ENCODE data around the gene MBD4.
A peak's percentile ranks its signal among the peaks of the same experiment; 100 is the strongest.

The MBD4 gene

DNA sequence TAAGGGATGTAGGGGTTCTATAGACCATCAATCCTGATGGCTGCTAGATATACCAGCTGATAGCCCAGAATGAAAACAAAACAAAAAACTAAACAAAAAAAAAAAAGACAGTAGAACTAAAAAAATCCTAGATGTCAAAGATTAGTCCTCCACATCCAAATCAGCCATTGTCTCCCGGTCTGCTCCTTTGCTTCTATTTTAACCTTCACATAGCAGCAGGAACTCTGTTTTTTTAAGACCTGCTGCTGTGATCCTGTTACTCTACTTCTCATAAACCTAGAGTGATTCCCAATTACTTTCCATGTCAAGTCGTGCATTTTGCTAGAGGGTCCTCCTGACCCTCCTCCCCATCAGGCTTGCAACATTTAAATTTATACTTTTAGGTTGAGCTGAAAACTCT, 2.7 kb upstream of the MBD4 start:
- H4K8ac ChIP-seq (ENCODE audit: low read depth, low read length): no peak overlapping the region
- peaks cover 7 to 22% of the 10 kb centered on the region in 2 donors for H3K4me1 ChIP-seq (ENCODE audit: control insufficient read depth in 2 of 2, insufficient read depth in 1 of 2, low read depth in 1 of 2, low read length in 2 of 2)
- WGBS, 2 donors (ENCODE audit: extremely low coverage in 2 of 2, insufficient read length in 2 of 2, insufficient replicate concordance in 1 of 2): no CpG with 5 or more reads among the region's 2 CpGs

DNA sequence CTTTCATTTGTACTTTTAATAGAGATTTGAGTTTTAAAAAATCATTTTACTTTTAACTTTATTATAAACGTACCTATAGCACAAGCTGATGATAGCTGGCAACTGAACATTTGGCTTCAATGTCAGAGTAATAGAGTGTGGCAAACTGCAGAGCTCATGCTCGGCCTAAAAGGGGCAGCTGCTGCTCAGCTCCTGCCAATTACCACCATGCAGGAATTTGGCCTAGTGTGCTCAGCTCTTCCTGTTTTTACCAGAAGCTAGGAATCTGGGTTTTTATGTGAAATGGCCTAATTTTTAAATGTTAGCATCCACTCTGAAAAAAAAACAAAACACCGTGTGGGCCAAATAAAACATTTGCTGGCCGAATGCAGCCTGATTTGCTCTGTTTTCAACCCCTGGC, 2.0 kb upstream of the MBD4 start:
- Histone ChIP-seq H2AK5ac (ENCODE audit: low read depth, low read length) (no peak overlapping the region), H3K18ac (ENCODE audit: low read length) (no peak overlapping the region), H3K4me3 (ENCODE audit: low read length in 2 of 2) (no peak overlapping the region), H4K8ac (ENCODE audit: low read depth, low read length) (no peak overlapping the region), H2BK12ac (ENCODE audit: low read length) (no peak overlapping the region), H2BK5ac (ENCODE audit: low read length) (no peak overlapping the region), H3K14ac (ENCODE audit: low read length) (no peak overlapping the region), H3K36me3 (replicated peaks in 1 of 2; ENCODE audit: control insufficient read depth in 2 of 2, insufficient read depth in 2 of 2, low read length in 2 of 2) (peaks cover 4 to 18% of the 10 kb centered on the region in 2 donors), H3K4me2 (ENCODE audit: insufficient read depth, low read length, poor library complexity, severe bottlenecking) (no peak overlapping the region), H3K79me1 (ENCODE audit: low read depth, low read length) (no peaks in the 10 kb centered on the region), H4K91ac (ENCODE audit: low read depth, low read length, poor library complexity) (no peak overlapping the region), H3K9ac (ENCODE audit: low read depth, low read length, poor library complexity) (no peak overlapping the region), H3K27me3 (ENCODE audit: control insufficient read depth in 3 of 3, insufficient read depth in 3 of 3, low read depth in 1 of 3, low read length in 3 of 3) (no peaks in the 10 kb centered on the region), H3K4me1 (ENCODE audit: control insufficient read depth in 2 of 2, insufficient read depth in 1 of 2, low read depth in 1 of 2, low read length in 2 of 2) (peaks cover 7 to 22% of the 10 kb centered on the region in 2 donors), H2BK120ac (ENCODE audit: low read depth, low read length) (no peak overlapping the region), H3K4ac (ENCODE audit: low read length) (no peak overlapping the region), H2BK15ac (ENCODE audit: low read length) (no peak overlapping the region), H3K27ac (replicated peaks; ENCODE audit: low read length) (no peak overlapping the region), H2AFZ (ENCODE audit: low read length) (no peak overlapping the region), H3K23ac (ENCODE audit: low read depth, low read length, poor library complexity) (no peak overlapping the region), H3K9me3 (replicated peaks in 1 of 2; ENCODE audit: control insufficient read depth in 2 of 2, insufficient read depth in 1 of 2, low read depth in 1 of 2, low read length in 2 of 2) (no peaks in the 10 kb centered on the region)
- WGBS, 2 donors (ENCODE audit: extremely low coverage in 2 of 2, insufficient read length in 2 of 2, insufficient replicate concordance in 1 of 2): no CpG with 5 or more reads among the region's 4 CpGs
- DNase-seq (ENCODE audit: low spot score): no peak

More for the DNA sequence above, 2.7 kb upstream of the MBD4 start:
- H2BK120ac ChIP-seq (ENCODE audit: low read depth, low read length): no peak overlapping the region
- no peaks in the 10 kb centered on the region for H3K27me3 ChIP-seq (ENCODE audit: control insufficient read depth in 3 of 3, insufficient read depth in 3 of 3, low read depth in 1 of 3, low read length in 3 of 3)
- H2BK5ac ChIP-seq (ENCODE audit: low read length): no peak overlapping the region
- no peaks in the 10 kb centered on the region for H3K9me3 ChIP-seq (replicated peaks in 1 of 2; ENCODE audit: control insufficient read depth in 2 of 2, insufficient read depth in 1 of 2, low read depth in 1 of 2, low read length in 2 of 2)
- H3K9ac ChIP-seq (ENCODE audit: low read depth, low read length, poor library complexity): no peak overlapping the region
- no peak overlapping the region for H3K27ac ChIP-seq (replicated peaks; ENCODE audit: low read length)
- no peak overlapping the region for H2AK5ac ChIP-seq (ENCODE audit: low read depth, low read length)
- no peak overlapping the region for H3K4me2 ChIP-seq (ENCODE audit: insufficient read depth, low read length, poor library complexity, severe bottlenecking)
- no peaks in the 10 kb centered on the region for H3K79me1 ChIP-seq (ENCODE audit: low read depth, low read length)
- no peak overlapping the region for H3K4ac ChIP-seq (ENCODE audit: low read length)
- H2AFZ ChIP-seq (ENCODE audit: low read length): no peak overlapping the region
- no peak overlapping the region for H4K91ac ChIP-seq (ENCODE audit: low read depth, low read length, poor library complexity)
- no peak overlapping the region for H3K23ac ChIP-seq (ENCODE audit: low read depth, low read length, poor library complexity)
- no peak overlapping the region for H2BK15ac ChIP-seq (ENCODE audit: low read length)
- H3K18ac ChIP-seq (ENCODE audit: low read length): no peak overlapping the region
- H2BK12ac ChIP-seq (ENCODE audit: low read length): no peak overlapping the region
- no peak overlapping the region for H3K14ac ChIP-seq (ENCODE audit: low read length)
- DNase-seq (ENCODE audit: low spot score): no peak
- H3K4me3 ChIP-seq (ENCODE audit: low read length in 2 of 2): no peak overlapping the region
- H3K36me3 ChIP-seq (replicated peaks in 1 of 2; ENCODE audit: control insufficient read depth in 2 of 2, insufficient read depth in 2 of 2, low read length in 2 of 2): peaks cover 2 to 11% of the 10 kb centered on the region in 2 donors

DNA sequence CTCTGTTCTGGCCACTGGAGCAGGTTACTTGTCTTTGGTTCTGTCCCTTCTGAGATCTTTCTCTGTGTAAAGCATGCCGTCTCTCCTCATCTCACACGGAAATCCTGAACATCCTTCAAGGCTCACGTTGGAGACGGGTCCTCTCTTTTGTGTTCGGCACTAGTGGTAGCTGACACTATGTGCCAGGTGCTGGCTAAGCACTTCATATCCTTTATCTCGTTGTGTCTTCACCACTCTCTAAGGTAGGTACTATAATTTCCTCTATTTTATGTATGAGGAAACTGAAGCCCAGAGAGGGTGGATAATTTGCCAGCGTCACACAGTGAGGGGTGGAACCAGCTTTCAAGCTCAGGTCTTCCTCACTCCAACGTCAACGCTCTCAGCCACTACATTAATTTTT, 1.5 kb upstream of the MBD4 start:
- no peak overlapping the region for H2BK12ac ChIP-seq (ENCODE audit: low read length)

DNA sequence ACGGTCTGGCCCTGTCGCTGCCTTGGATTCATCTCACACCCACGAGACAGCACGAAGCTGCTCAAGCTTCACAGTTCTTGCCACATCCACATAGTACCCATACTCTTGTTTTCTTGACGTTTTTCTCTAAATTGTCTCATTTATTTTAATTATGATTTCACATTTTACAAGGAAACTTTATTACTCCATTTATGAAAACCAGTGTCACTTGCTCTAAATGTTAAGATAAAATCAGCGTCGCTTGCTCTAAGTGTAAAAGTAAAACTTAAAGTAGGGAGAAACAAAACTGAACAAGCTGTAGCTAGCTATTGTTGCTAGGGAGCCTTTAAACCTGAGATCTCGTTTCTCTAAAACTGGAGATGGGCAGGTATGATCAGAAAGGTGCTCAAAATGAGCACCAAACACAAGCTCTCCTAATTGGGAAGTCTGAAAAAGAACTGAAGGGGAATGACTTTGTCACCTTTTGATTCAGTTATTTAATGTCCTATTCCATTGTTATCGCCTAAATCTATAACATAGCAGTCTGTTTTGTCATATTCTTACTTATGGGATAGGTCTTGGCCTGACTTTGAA, 956 bp upstream of the MBD4 start:
- H2AK5ac ChIP-seq (ENCODE audit: low read depth, low read length): no peak overlapping the region

More for the DNA sequence above, 1.5 kb upstream of the MBD4 start:
- H3K4ac ChIP-seq (ENCODE audit: low read length): no peak overlapping the region
- H3K79me1 ChIP-seq (ENCODE audit: low read depth, low read length): no peaks in the 10 kb centered on the region
- H4K8ac ChIP-seq (ENCODE audit: low read depth, low read length): no peak overlapping the region
- H3K36me3 ChIP-seq (replicated peaks in 1 of 2; ENCODE audit: control insufficient read depth in 2 of 2, insufficient read depth in 2 of 2, low read length in 2 of 2): peaks cover 6 to 24% of the 10 kb centered on the region in 2 donors
- no peak overlapping the region for H2AFZ ChIP-seq (ENCODE audit: low read length)
- no peak overlapping the region for H4K91ac ChIP-seq (ENCODE audit: low read depth, low read length, poor library complexity)
- no peak overlapping the region for H2AK5ac ChIP-seq (ENCODE audit: low read depth, low read length)
- no peak overlapping the region for H3K23ac ChIP-seq (ENCODE audit: low read depth, low read length, poor library complexity)
- H3K4me3 ChIP-seq (ENCODE audit: low read length in 2 of 2): peak overlapping the region in 1 of 2 donors; percentile 85
- H3K4me2 ChIP-seq (ENCODE audit: insufficient read depth, low read length, poor library complexity, severe bottlenecking): no peak overlapping the region
- WGBS, 2 donors (ENCODE audit: extremely low coverage in 2 of 2, insufficient read length in 2 of 2, insufficient replicate concordance in 1 of 2): no CpG with 5 or more reads among the region's 9 CpGs
- no peaks in the 10 kb centered on the region for H3K27me3 ChIP-seq (ENCODE audit: control insufficient read depth in 3 of 3, insufficient read depth in 3 of 3, low read depth in 1 of 3, low read length in 3 of 3)
- no peak overlapping the region for H3K18ac ChIP-seq (ENCODE audit: low read length)
- no peaks in the 10 kb centered on the region for H3K9me3 ChIP-seq (replicated peaks in 1 of 2; ENCODE audit: control insufficient read depth in 2 of 2, insufficient read depth in 1 of 2, low read depth in 1 of 2, low read length in 2 of 2)
- no peak overlapping the region for H2BK120ac ChIP-seq (ENCODE audit: low read depth, low read length)
- H2BK15ac ChIP-seq (ENCODE audit: low read length): no peak overlapping the region
- H2BK5ac ChIP-seq (ENCODE audit: low read length): no peak overlapping the region
- no peak for DNase-seq (ENCODE audit: low spot score)
- no peak overlapping the region for H3K27ac ChIP-seq (replicated peaks; ENCODE audit: low read length)
- H3K4me1 ChIP-seq (ENCODE audit: control insufficient read depth in 2 of 2, insufficient read depth in 1 of 2, low read depth in 1 of 2, low read length in 2 of 2): peaks cover 7 to 22% of the 10 kb centered on the region in 2 donors
- H3K9ac ChIP-seq (ENCODE audit: low read depth, low read length, poor library complexity): no peak overlapping the region
- H3K14ac ChIP-seq (ENCODE audit: low read length): no peak overlapping the region

More for the DNA sequence above, 956 bp upstream of the MBD4 start:
- Histone ChIP-seq H3K18ac (ENCODE audit: low read length) (peak overlapping the region; percentile 97), H4K91ac (ENCODE audit: low read depth, low read length, poor library complexity) (no peak overlapping the region), H4K8ac (ENCODE audit: low read depth, low read length) (no peak overlapping the region), H2BK5ac (ENCODE audit: low read length) (peak overlapping the region; percentile 99), H2BK12ac (ENCODE audit: low read length) (no peak overlapping the region), H3K9ac (ENCODE audit: low read depth, low read length, poor library complexity) (peak overlapping the region; percentile 93), H3K36me3 (replicated peaks in 1 of 2; ENCODE audit: control insufficient read depth in 2 of 2, insufficient read depth in 2 of 2, low read length in 2 of 2) (peaks cover 8 to 29% of the 10 kb centered on the region in 2 donors), H2BK120ac (ENCODE audit: low read depth, low read length) (no peak overlapping the region), H3K4me2 (ENCODE audit: insufficient read depth, low read length, poor library complexity, severe bottlenecking) (peak overlapping the region; percentile 69), H3K23ac (ENCODE audit: low read depth, low read length, poor library complexity) (peak overlapping the region; percentile 98), H3K9me3 (replicated peaks in 1 of 2; ENCODE audit: control insufficient read depth in 2 of 2, insufficient read depth in 1 of 2, low read depth in 1 of 2, low read length in 2 of 2) (no peaks in the 10 kb centered on the region), H3K4me3 (ENCODE audit: low read length in 2 of 2) (peak overlapping the region; percentile 85 to 92), H3K4ac (ENCODE audit: low read length) (peak overlapping the region; percentile 40), H3K27me3 (ENCODE audit: control insufficient read depth in 3 of 3, insufficient read depth in 3 of 3, low read depth in 1 of 3, low read length in 3 of 3) (no peaks in the 10 kb centered on the region), H2BK15ac (ENCODE audit: low read length) (peak overlapping the region; percentile 35), H3K79me1 (ENCODE audit: low read depth, low read length) (no peaks in the 10 kb centered on the region), H3K4me1 (ENCODE audit: control insufficient read depth in 2 of 2, insufficient read depth in 1 of 2, low read depth in 1 of 2, low read length in 2 of 2) (peaks cover 7 to 22% of the 10 kb centered on the region in 2 donors), H3K27ac (replicated peaks; ENCODE audit: low read length) (peak overlapping the region; percentile 94), H3K14ac (ENCODE audit: low read length) (peak overlapping the region; percentile 83), H2AFZ (ENCODE audit: low read length) (peak overlapping the region; percentile 91)
- WGBS, 2 donors (ENCODE audit: extremely low coverage in 2 of 2, insufficient read length in 2 of 2, insufficient replicate concordance in 1 of 2): no CpG with 5 or more reads among the region's 9 CpGs
- DNase-seq (ENCODE audit: low spot score): no peak
